Measurements from ENCODE around the gene CBFA2T3.

DNA sequence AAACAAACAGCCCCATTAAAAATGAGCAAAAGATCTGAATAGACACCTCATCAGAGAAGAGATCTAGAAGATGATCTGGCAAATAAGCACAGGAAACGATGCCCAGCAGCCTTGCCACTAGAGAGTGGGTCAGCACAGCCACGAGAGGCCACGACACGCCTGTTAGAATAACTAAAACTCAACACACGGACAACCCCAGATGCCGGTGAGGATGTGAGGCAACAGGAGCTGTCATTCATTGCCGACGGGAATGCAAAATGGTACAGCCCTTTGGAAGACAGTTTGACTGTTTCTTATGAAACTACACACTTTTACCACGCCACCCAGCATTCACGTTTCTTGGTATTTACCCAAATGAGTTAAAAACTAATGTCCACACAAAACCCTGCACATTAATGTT lies 31.5 kb downstream of the CBFA2T3 start:
- TF ChIP-seq POLR2AphosphoS5 (IDR thresholded peaks at IDR 0.05), result no peak
- TF ChIP-seq, protein P1, sequence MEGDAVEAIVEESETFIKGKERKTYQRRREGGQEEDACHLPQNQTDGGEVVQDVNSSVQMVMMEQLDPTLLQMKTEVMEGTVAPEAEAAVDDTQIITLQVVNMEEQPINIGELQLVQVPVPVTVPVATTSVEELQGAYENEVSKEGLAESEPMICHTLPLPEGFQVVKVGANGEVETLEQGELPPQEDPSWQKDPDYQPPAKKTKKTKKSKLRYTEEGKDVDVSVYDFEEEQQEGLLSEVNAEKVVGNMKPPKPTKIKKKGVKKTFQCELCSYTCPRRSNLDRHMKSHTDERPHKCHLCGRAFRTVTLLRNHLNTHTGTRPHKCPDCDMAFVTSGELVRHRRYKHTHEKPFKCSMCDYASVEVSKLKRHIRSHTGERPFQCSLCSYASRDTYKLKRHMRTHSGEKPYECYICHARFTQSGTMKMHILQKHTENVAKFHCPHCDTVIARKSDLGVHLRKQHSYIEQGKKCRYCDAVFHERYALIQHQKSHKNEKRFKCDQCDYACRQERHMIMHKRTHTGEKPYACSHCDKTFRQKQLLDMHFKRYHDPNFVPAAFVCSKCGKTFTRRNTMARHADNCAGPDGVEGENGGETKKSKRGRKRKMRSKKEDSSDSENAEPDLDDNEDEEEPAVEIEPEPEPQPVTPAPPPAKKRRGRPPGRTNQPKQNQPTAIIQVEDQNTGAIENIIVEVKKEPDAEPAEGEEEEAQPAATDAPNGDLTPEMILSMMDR (IDR thresholded peaks at IDR 0.05 in 8 of 11, conservative IDR thresholded peaks at IDR 0.05 in 3 of 11), result no peak
- no peak for TF ChIP-seq POLR2A (IDR thresholded peaks at IDR 0.05)

Data from spleen (tissue), 7 donors.